IMR-90 (cell line): ENCODE measurements around the gene ACACA. TPM values are rescaled to one million over a fixed set of nuclear protein-coding genes. Genes with fewer than 3 reads are reported as not detected.

Experiments used
- ATAC-seq: fragments of 200-7000 bp; cut with Tn5 transposase; 2 replicates; pipeline ENCODE4 v1.9.1; 2020; ENCODE audit warnings: low read depth, mild to moderate bottlenecking, moderate library complexity
- BruUV-seq: library from RNA; stranded (reverse); fragments of 400-500 nt; replicated peaks from 2 replicates; lab custom pipeline; 2021; lab: Mats Ljungman, UMichigan
- CTCF ChIA-PET: fragments of 300-600 bp; formaldehyde crosslinking; extraction: SDS; loops from one replicate; lab custom pipeline; 2021; ENCODE audit warnings: antibody characterized with exemption; lab: Yijun Ruan, JAX
- POLR2A ChIA-PET: fragments of 300-600 bp; sonication (Branson Sonifier 250); formaldehyde crosslinking; loops from one replicate; lab custom pipeline; 2022; ENCODE audit warnings: antibody characterized with exemption; ENCODE audit not compliant: unreplicated experiment; lab: Charles Lee
- DNase-seq: peaks from one replicate; pipeline ENCODE4 v3.0.0; 2013
- H2AFZ ChIP-seq: replicated peaks from 2 replicates; pipeline ENCODE3; 2013; ENCODE audit warnings: low read length, mild to moderate bottlenecking; ENCODE audit not compliant: poor library complexity
- H2AK5ac ChIP-seq: 2 replicates; pipeline ENCODE4 v1.6.1; 2013; ENCODE audit warnings: low read depth, low read length, inconsistent platforms
- H2AK9ac ChIP-seq: replicated peaks from 2 replicates; pipeline ENCODE3; 2013; ENCODE audit warnings: mild to moderate bottlenecking, low read depth, low read length, moderate library complexity; ENCODE audit not compliant: poor library complexity
- H2BK120ac ChIP-seq: 2 replicates; pipeline ENCODE4 v1.6.1; 2013; ENCODE audit warnings: low read depth, low read length, inconsistent platforms
- H2BK15ac ChIP-seq: 3 replicates; pipeline ENCODE4 v1.6.1; 2013; ENCODE audit warnings: low read depth, low read length, inconsistent platforms
- H2BK20ac ChIP-seq: 2 replicates; pipeline ENCODE4 v1.6.1; 2013; ENCODE audit warnings: low read depth, mild to moderate bottlenecking, inconsistent platforms, low read length, moderate library complexity
- H2BK5ac ChIP-seq: 2 replicates; pipeline ENCODE4 v1.6.1; 2013; ENCODE audit warnings: mild to moderate bottlenecking, low read depth, low read length, inconsistent platforms; ENCODE audit not compliant: poor library complexity, severe bottlenecking
- H3K14ac ChIP-seq: replicated peaks from 2 replicates; pipeline ENCODE4 v1.6.1; 2013; ENCODE audit warnings: low read depth, low read length, inconsistent platforms
- H3K18ac ChIP-seq: 2 replicates; pipeline ENCODE4 v1.6.1; 2013; ENCODE audit warnings: low read depth, low read length, control low read depth
- H3K23ac ChIP-seq: 2 replicates; pipeline ENCODE4 v1.6.1; 2013; ENCODE audit warnings: low read depth, low read length, inconsistent platforms
- H3K27ac ChIP-seq: 2 replicates; pipeline ENCODE4 v1.5.1; 2013; ENCODE audit warnings: mild to moderate bottlenecking, control low read depth, low read length; ENCODE audit not compliant: insufficient read depth
- H3K27me3 ChIP-seq: 2 replicates; pipeline ENCODE4 v1.6.1; 2013; ENCODE audit warnings: low read length; ENCODE audit not compliant: control insufficient read depth, insufficient read depth
- H3K36me3 ChIP-seq: 2 replicates; pipeline ENCODE4 v1.6.1; 2013; ENCODE audit warnings: low read length, mixed read lengths; ENCODE audit not compliant: control insufficient read depth, insufficient read depth
- H3K4ac ChIP-seq: 2 replicates; pipeline ENCODE4 v1.6.1; 2013; ENCODE audit warnings: low read depth, low read length, inconsistent platforms
- H3K4me1 ChIP-seq: 2 replicates; pipeline ENCODE4 v1.6.1; 2013; ENCODE audit warnings: low read length, mixed read lengths; ENCODE audit not compliant: control insufficient read depth, insufficient read depth
- H3K4me2 ChIP-seq: 2 replicates; pipeline ENCODE4 v1.6.1; 2013; ENCODE audit warnings: low read depth, mild to moderate bottlenecking, control low read depth, low read length, moderate library complexity
- H3K4me3 ChIP-seq: 2 replicates; pipeline ENCODE4 v1.5.1; 2013; ENCODE audit warnings: low read depth, mild to moderate bottlenecking, control low read depth, low read length, moderate library complexity; ENCODE audit not compliant: insufficient read depth
- H3K56ac ChIP-seq: 2 replicates; pipeline ENCODE4 v1.6.1; 2013; ENCODE audit warnings: low read length, inconsistent platforms; ENCODE audit not compliant: insufficient read depth; ENCODE audit errors: extremely low read depth
- H3K79me1 ChIP-seq, 2 experiments: 2 replicates each; pipeline ENCODE4 v1.6.1; 2013; ENCODE audit warnings: low read length in 2 of 2, inconsistent platforms in 1 of 2, low read depth in 1 of 2
- H3K9ac ChIP-seq: 2 replicates; pipeline ENCODE4 v1.6.1; 2013; ENCODE audit warnings: low read depth, low read length, control low read depth
- H3K9me1 ChIP-seq: 2 replicates; pipeline ENCODE4 v1.6.1; 2013; ENCODE audit warnings: low read length, inconsistent platforms; ENCODE audit not compliant: insufficient read depth
- H3K9me3 ChIP-seq: 2 replicates; pipeline ENCODE4 v1.6.1; 2013; ENCODE audit warnings: low read length; ENCODE audit not compliant: control insufficient read depth, insufficient read depth
- H4K20me1 ChIP-seq: 2 replicates; pipeline ENCODE4 v1.6.1; 2013; ENCODE audit warnings: low read length, inconsistent platforms; ENCODE audit not compliant: insufficient read depth
- H4K5ac ChIP-seq: 2 replicates; pipeline ENCODE4 v1.6.1; 2013; ENCODE audit warnings: mild to moderate bottlenecking, low read depth, low read length, control low read depth
- H4K8ac ChIP-seq, 2 experiments: 2 replicates each; pipeline ENCODE4 v1.6.1; 2013; ENCODE audit warnings: low read depth in 2 of 2, low read length in 2 of 2, control low read depth in 1 of 2, inconsistent platforms in 1 of 2
- H4K91ac ChIP-seq: 2 replicates; pipeline ENCODE4 v1.6.1; 2013; ENCODE audit warnings: low read depth, low read length, inconsistent platforms; ENCODE audit not compliant: insufficient read depth
- BHLHE40 ChIP-seq: fragments of 150-350 bp; IDR thresholded peaks from 2 replicates; pipeline ENCODE4 v1.6.1; 2016; ENCODE audit warnings: mild to moderate bottlenecking, low read depth, low read length
- CEBPB ChIP-seq: IDR thresholded peaks from 2 replicates; pipeline ENCODE4 v1.6.1; 2012; ENCODE audit warnings: low read depth, low read length, improper control_type of control experiment
- CHD1 ChIP-seq: IDR thresholded peaks from 2 replicates; pipeline ENCODE4 v1.6.1; 2012; ENCODE audit warnings: low read depth, low read length, improper control_type of control experiment
- CTCF ChIP-seq: conservative IDR thresholded peaks from 2 replicates; pipeline ENCODE4 v1.5.1; 2012; ENCODE audit warnings: mild to moderate bottlenecking, low read depth, low read length, improper control_type of control experiment
- ELK1 ChIP-seq: fragments of 150-350 bp; IDR thresholded peaks from 2 replicates; pipeline ENCODE4 v1.6.1; 2016; ENCODE audit warnings: low read depth, mild to moderate bottlenecking, low read length, moderate library complexity, borderline replicate concordance
- FOS ChIP-seq: fragments of 150-350 bp; IDR thresholded peaks from 2 replicates; pipeline ENCODE4 v1.6.1; 2016; ENCODE audit warnings: low read depth, low read length
- MAFK ChIP-seq: IDR thresholded peaks from 2 replicates; pipeline ENCODE4 v1.6.1; 2012; ENCODE audit warnings: low read depth, low read length, improper control_type of control experiment
- MAZ ChIP-seq: IDR thresholded peaks from 2 replicates; pipeline ENCODE4 v1.6.1; 2012; ENCODE audit warnings: low read depth, mild to moderate bottlenecking, low read length, improper control_type of control experiment, moderate library complexity, borderline replicate concordance
- MXI1 ChIP-seq: IDR thresholded peaks from 2 replicates; pipeline ENCODE4 v1.6.1; 2012; ENCODE audit warnings: low read depth, mild to moderate bottlenecking, low read length, moderate library complexity, borderline replicate concordance
- NFE2L2 ChIP-seq: fragments of 150-350 bp; IDR thresholded peaks from 2 replicates; pipeline ENCODE4 v1.6.1; 2016; ENCODE audit warnings: low read depth, mild to moderate bottlenecking, low read length
- POLR2A ChIP-seq: IDR thresholded peaks from 2 replicates; pipeline ENCODE4 v1.6.1; 2012; ENCODE audit warnings: mild to moderate bottlenecking, low read depth, low read length
- RAD21 ChIP-seq: IDR thresholded peaks from 2 replicates; pipeline ENCODE4 v1.6.1; 2012; ENCODE audit warnings: low read length, improper control_type of control experiment
- RCOR1 ChIP-seq: IDR thresholded peaks from 2 replicates; pipeline ENCODE4 v1.6.1; 2012; ENCODE audit warnings: mild to moderate bottlenecking, low read length, improper control_type of control experiment; ENCODE audit not compliant: insufficient replicate concordance
- RFX5 ChIP-seq: IDR thresholded peaks from 2 replicates; pipeline ENCODE4 v1.8.0; 2012; ENCODE audit warnings: low read depth, mild to moderate bottlenecking, low read length, moderate library complexity
- SMC3 ChIP-seq: fragments of 150-350 bp; IDR thresholded peaks from 2 replicates; pipeline ENCODE4 v1.6.1; 2016; ENCODE audit warnings: low read depth, mild to moderate bottlenecking, antibody characterized with exemption, low read length, moderate library complexity
- USF2 ChIP-seq: fragments of 150-350 bp; IDR thresholded peaks from 2 replicates; pipeline ENCODE4 v1.6.1; 2017; ENCODE audit warnings: mild to moderate bottlenecking, antibody characterized with exemption, low read length, low read depth
- WGBS, 2 experiments: methylation state at CpG; one replicate each; pipeline versions ENCODE4 v1.1.5 to v1.1.7; 2013; ENCODE audit warnings: missing lambda C conversion rate in 2 of 2; ENCODE audit not compliant: insufficient read length in 1 of 2; ENCODE audit errors: extremely low coverage in 2 of 2; 5-methylcytosine and 5-hydroxymethylcytosine counted together
- dilution Hi-C: fragments of 300-500 bp; cut with HindIII; formaldehyde crosslinking; loops from one replicate; pipeline ENCODE4 v1.14.3; 2018; ENCODE audit warnings: low sequenced_read_pairs; ENCODE audit not compliant: unreplicated experiment
- in situ Hi-C: fragments of 300-500 bp; cut with MboI; formaldehyde crosslinking; loops from 3 replicates; pipeline ENCODE4 v1.14.3; 2019; ENCODE audit warnings: low sequenced_read_pairs, inconsistent platforms, mixed read lengths
- intact Hi-C: fragments of 100-400 bp; cut with micrococcal nuclease; formaldehyde crosslinking; loops from 2 replicates; pipeline ENCODE4 v1.10.0; 2022
- polyA plus RNA-seq, 3 experiments: library from polyadenylated mRNA; depleted of rRNA; stranded (reverse); fragments of >200 nt; gene quantifications; 2 replicates each; pipeline ENCODE4 v1.2.3, GENCODE V29; 2012; ENCODE audit warnings: low replicate concordance in 1 of 3
- total RNA-seq: library from RNA; depleted of rRNA; stranded (reverse); fragments of >200 nt; gene quantifications from 2 replicates; pipeline ENCODE4 v1.2.3, GENCODE V29; 2012

The ACACA gene
- total and polyA plus RNA-seq, 2 of the 4 experiments (the other 2 are of a cell fraction), result 21.3 to 39.1 TPM

- POLR2A ChIA-PET, result no interaction called here
- Histone ChIP-seq H3K23ac (no peak overlapping the region), H3K27ac (no peak overlapping the region), H3K14ac (no peak overlapping the region), H4K8ac (no peak overlapping the region), H2AFZ (no peak overlapping the region), H3K9me3 (no peaks in the 10 kb centered on the region), H3K4me2 (no peak overlapping the region), H3K4me1 (no peaks in the 10 kb centered on the region), H2BK5ac (no peak overlapping the region), H4K91ac (no peak overlapping the region), H4K5ac (no peak overlapping the region), H2BK20ac (no peak overlapping the region), H2AK9ac (no peak overlapping the region), H2BK120ac (no peak overlapping the region), H3K18ac (no peak overlapping the region), H3K27me3 (no peaks in the 10 kb centered on the region), H3K4me3 (no peak overlapping the region), H4K20me1 (no peaks in the 10 kb centered on the region), H3K4ac (no peak overlapping the region), H3K79me1 (no peaks in the 10 kb centered on the region), H2AK5ac (no peak overlapping the region), H3K36me3 (no peaks in the 10 kb centered on the region), H3K9me1 (no peaks in the 10 kb centered on the region; the same call in 1 of the 2 replicates), H3K9ac (no peak overlapping the region), H2BK15ac (no peak overlapping the region), H3K56ac (no peak overlapping the region)
- DNase-seq (peak; percentile 36), ATAC-seq (no peak)
- in situ Hi-C loops (no loop called here), dilution Hi-C loops (no loop called here), intact Hi-C loops (no loop called here)
- 33% methylated on average over 1 of the region's 1 CpG; no CpG with 5 or more reads in 1 of the 2 experiments for WGBS, 2 experiments
- BruUV-seq, result no TSS peak
- TF ChIP-seq MAFK, result no peak
- TF ChIP-seq MXI1, result no peak
- TF ChIP-seq POLR2A, result no peak
- TF ChIP-seq RCOR1, result no peak
- no peak for TF ChIP-seq CTCF
- no peak for TF ChIP-seq CHD1
- TF ChIP-seq NFE2L2, result no peak
- no peak for TF ChIP-seq CEBPB
- no peak for TF ChIP-seq ELK1
- no peak for TF ChIP-seq BHLHE40
- TF ChIP-seq MAZ, result no peak
- no peak for TF ChIP-seq SMC3
- no peak for TF ChIP-seq FOS
- TF ChIP-seq RFX5, result no peak
- TF ChIP-seq RAD21, result no peak
- TF ChIP-seq USF2, result no peak
- CTCF ChIA-PET, result interaction anchor here (0.6 kb wide), 1 partner anchor 532 kb away, joined by 8 read pairs; no protein-coding TSS in a partner anchor
These were observed 268.0 kb downstream of the ACACA start for GRCh38 chr17:37138571-37139120.
